ENCODE data around the gene GDI2.
"Not testable (repeated sequence)": the region's sequence is repeated elsewhere in the genome, so short reads cannot be mapped to it uniquely, and the experiment has no call there.

Gene GDI2

GRCh38 chr10:5826511-5826910 is 13.3 kb upstream of the GDI2 start:
- not testable (repeated sequence) for DNase-seq

DNA sequence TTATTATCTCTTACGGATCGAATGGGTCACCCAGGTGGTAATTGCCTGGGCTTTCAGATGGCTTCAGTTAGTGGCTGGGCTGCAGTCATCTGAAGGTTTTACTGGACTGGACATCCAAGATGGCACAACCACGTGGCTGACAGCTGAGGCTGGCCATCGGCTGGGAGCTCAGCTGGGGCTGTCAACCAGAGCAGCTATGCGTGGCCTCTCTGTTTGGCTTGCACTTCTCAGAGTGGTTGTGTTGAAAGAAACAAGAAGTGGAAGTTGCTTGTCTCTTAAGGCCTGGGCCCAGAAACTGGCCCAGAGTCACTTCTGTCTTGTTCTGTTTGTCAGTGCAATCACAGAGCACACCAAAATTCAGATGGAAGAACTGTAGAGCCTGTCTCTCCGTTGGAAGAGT is 5.7 kb upstream of the GDI2 start:
- no peak for DNase-seq

GRCh38 chr10:5818048-5818331 is 4.8 kb upstream of the GDI2 start:
- no peak for DNase-seq

GRCh38 chr10:5817322-5818047 is 4.3 kb upstream of the GDI2 start:
- no peak for DNase-seq

DNA sequence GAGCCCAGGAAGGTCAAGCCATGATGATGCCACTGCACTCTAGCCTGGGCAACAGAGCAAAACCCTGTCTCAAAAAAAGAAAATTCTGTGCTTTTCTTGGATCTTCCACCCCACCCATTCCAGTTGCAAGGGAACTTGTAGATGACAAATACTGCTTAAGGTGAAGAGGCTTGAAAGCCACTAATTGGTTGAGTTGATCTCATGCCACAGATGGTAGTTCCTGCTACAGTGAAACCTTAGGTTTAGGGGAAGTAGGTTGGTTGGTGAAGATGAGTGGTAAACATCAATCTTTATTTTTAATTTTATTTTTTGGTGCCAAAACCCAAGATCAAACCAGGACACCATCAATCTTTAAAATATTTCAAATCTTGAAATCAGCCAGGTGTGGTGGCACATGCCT is 2.9 kb upstream of the GDI2 start:
- DNase-seq = no peak

GRCh38 chr10:5814110-5815107 is 1.2 kb upstream of the GDI2 start:
- DNase-seq = no peak

- DNase-seq = no peak
Measured at GRCh38 chr10:5813091-5813340, 218 bp downstream of the GDI2 start.

DNA sequence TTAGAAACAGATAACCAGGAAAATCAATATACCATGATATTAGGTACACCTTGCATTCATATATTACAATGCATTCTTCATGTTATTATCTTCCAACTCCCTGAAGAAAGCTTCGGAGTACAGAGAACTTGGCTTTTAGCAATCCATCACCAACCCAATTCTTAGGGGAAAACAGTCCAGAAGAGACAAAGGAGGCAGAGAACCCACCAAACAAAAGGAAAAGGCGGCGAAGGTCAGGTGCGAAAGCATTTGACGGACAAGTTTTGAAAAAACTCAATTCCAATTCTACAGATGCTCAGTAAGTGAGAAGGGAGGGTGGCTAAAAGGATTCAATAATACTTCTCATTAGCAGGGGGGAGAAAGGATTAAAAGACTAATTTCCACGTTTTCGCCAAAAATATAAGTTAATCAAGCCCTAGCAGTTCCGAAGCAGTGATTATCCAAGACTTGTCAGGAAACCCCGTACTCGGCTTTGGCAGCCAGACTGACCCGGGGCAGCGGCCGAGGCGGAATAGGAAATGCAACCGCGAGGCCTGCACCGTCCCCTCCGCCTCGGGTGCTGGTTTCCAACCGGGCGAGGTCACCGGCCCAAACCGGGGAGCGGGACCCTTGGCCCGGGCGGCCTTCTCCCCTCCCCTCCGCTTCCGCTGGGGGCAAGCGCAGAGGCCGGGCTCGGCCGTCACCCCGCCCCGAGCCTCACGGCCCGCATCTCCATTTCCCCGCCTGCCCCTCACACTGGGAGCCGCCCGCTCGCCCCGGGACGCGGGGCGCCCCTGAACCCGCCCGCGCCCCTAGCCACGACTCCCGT is 747 bp downstream of the GDI2 start:
- DNase-seq = peak in 1 of 2 donors; percentile 32

DNA sequence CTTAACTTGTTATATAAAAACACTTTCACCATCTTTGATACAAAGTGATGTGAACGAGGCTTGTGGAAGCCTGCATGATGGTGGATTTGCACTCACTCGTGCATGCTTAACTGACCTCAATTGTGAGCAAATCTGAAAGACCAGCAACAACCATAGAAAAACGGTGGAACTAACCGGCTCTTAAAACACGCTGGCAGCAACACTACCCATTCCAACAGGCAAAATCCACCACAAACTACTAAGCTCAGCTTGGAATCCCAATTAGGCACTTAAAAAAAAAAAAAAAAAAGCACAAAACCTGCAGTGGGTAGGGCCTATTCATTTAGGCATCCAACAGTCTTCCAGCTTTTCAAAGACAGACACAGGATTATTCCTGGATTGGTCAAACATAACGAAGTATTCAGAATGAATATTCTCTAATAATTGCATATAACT is 1.8 kb downstream of the GDI2 start:
- DNase-seq = no peak

DNA sequence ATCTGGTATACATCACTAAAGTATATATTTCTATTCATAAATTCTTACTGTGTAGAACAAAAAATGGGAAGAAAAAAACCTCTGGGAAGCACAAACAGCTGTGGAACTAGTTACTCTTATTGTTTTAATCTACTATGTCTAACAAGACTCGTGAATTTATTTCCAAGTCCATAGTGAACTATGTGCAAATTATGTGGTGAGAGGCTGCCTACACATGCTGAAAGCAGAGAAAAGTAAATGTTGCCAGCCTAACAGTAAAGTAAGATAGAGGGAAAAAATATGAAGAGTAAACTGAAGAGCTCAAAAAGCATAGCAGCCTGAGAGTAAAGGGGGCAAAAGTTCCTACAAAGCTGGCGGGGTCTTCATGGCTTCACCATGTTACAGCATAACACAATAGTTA is 3.0 kb downstream of the GDI2 start:
- no peak for DNase-seq

DNA sequence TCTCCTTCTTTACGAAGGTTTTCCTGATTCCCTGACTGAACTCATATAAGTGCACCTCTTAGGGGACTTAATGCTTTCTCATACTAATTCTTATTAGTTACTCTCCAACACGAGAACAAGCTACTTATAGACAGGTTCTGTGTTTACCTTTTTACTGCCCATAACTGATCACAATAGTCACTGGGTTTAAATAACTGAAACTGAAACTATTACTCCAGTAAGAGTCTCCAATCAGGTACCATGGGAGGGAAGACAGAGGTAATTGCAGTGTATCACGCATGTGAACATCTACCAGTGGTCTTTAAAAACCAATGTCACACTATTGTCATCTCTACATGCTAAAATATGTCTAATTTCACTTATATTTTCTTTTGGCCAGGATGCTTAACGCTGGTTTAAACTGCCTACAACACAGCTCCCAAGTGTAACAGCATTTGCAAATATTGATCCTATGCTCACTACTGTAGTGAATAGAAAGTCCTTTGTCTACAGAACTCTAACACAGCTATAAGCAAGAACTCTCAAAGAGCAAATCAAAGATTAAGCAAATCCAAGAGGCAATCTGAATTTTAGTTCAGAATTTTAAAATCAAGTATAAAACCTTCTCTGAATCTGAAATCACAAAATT is 3.6 kb downstream of the GDI2 start:
- DNase-seq = no peak

GRCh38 chr10:5808783-5809392 is 4.3 kb downstream of the GDI2 start:
- DNase-seq = not testable (repeated sequence)

- DNase-seq = no peak
Measured at GRCh38 chr10:5806745-5807144, 6.5 kb downstream of the GDI2 start.

DNA sequence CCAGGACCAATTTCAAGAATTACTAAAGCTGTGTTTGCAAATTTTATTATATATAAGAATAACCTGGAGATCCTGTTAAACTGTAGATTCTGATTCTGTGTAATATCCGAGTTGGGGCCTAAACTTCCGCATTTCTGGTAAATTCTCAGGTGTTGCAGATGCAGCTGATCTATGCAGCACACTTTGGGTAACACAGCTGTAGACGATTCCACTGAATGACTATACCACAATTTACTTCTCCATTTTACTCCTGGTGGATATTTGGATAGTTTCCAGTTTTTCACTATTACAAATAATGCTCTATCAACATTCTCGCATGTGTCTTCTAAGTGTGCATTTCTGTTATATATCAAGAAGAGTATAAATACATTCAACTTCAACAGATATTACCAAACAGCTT is 7.5 kb downstream of the GDI2 start:
- DNase-seq = no peak

GRCh38 chr10:5805260-5805659 is 8.0 kb downstream of the GDI2 start:
- DNase-seq = no peak

- DNase-seq = no peak
Measured at GRCh38 chr10:5804386-5804785, 8.8 kb downstream of the GDI2 start.

DNA sequence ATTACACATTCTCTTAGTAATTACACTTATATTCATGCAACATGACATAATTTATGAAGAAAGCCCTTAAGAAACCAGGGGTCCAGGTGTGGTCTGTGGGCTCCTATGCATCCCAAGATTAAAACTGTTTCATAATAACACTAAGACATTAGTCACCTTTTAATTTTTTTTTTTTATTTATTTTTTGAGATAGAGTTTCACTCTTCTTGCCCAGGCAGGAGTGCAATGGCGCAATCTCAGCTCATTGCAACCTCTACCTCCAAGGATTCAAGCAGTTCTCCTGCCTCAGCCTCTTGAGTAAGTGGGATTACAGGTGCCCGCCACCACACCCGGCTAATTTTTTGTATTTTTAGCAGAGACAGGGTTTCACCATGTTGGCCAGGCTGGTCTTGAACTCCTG is 12.5 kb downstream of the GDI2 start:
- DNase-seq = no peak

DNA sequence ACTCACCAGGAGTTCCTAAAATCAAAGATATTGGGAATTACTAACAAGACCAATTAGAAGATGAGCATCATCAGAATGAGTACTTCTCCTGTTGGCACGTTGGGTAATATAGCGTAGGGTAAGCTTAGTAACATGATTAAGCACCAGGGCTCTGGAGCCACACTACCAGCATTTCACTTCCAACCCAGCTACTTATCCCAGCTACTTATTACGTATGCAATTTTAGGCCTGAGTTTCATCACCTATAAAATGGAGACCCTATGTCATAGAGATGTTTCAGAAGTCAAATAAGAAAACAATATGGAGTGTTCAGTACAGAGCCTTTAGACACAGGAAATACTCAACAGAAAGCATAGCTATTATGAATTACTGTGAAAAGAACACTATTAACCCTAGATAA is 19.0 kb downstream of the GDI2 start:
- DNase-seq = no peak

DNA sequence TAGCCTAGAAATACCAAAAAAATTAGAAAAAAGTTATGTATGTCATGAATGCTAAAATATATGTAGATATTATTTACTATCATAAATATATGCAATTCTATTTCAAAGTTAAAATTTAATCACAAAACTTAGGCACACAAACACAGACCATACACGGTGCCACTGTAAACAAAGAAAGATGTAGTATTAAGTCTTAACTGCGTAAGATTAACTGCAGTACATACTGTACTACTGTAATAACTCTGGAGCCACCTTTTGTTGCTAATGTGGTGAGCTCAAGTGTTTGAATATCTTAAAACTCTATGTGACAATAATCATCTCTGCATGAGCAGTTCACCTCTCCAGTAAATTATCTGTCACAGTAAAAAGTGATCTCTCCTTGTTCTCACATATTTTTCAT is 23.6 kb downstream of the GDI2 start:
- DNase-seq = no peak

DNA sequence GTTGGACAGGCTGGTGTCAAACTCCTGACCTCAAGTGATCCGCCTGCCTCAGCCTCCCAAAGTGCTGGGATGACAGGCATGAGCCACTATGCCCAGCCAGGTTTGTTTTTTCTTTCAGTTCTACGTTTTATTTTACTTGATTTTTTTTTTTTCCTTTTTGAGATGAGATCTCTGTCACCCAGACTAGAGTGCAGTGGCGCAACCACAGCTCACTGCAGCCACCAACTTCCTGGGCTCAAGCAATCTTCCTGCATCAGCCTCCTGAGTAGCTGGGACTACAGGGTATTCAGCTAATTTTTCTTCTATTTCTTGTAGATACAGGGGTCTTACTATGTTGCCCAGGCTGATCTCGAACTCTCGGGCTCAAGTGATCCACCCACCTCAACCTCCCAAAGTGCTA is 24.3 kb downstream of the GDI2 start:
- DNase-seq = no peak

- no peak for DNase-seq
Measured at GRCh38 chr10:5783300-5783699, 29.9 kb downstream of the GDI2 start.

DNA sequence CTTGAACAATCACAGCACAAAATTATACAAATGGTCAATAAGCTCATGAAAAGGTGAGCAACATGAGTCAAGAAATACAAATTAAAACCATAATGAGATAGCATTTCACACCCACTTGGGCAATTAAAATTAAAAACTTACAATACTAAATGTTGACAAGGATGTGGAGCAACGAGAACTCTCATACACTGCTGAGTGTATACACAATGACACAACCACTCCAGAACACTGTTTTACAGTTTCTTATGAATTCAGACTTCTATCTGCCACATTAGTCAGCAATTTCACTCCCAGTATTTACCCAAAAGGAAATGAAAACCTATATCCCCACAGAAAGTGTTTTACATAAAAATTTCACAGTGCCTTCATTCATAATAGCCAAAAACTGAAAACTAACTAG is 31.1 kb downstream of the GDI2 start:
- no peak for DNase-seq

GRCh38 chr10:5779730-5780129 is 33.5 kb downstream of the GDI2 start:
- no peak for DNase-seq
